ENCODE results near the gene ZNF385A. TPM values are rescaled to one million over a fixed set of nuclear protein-coding genes. Genes with fewer than 3 reads are reported as not detected.
A peak's percentile ranks its signal among the peaks of the same experiment; 100 is the strongest.

The ZNF385A gene
- total and polyA plus RNA-seq, 2 donors: 1.6 to 13.6 TPM

DNA sequence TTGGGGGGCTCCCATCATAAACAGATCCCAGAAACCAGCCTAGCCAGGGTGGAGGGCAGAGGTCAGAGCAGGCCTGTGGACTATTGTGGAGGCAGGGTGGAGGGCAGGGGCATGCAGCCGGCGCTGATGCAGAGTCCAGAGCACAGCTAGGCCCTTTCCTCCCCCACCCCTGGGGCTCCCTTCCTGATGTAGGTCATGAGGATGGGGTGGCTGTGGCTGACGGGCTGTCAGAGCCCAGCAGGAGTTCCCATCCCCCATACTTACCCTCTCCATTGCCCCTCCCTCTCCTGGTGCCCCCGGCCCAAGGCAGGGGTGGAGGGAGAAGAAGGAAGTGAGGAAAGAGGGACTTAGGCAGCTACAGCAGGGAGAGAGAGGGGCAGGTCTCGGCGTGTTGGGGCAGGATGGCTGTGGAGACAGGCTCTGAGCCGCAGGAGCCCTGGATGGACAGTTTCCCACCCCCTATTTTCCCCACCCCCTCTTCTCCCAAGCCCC lies 5.7 kb upstream of the ZNF385A start:
- H3K9me3 ChIP-seq (ENCODE audit: control insufficient read depth in 2 of 2, insufficient read depth in 1 of 2, low read length in 1 of 2): no peaks in the 10 kb centered on the region
- H3K36me3 ChIP-seq (ENCODE audit: control insufficient read depth in 2 of 2, insufficient read depth in 2 of 2, low read length in 1 of 2): peaks cover 0 to 11% of the 10 kb centered on the region in 2 donors
- peak in 1 of 9 donors; percentile 52 for DNase-seq (ENCODE audit: low read depth in 6 of 9, low spot score in 9 of 9)
- 35% methylated on average over 7 of the region's 7 CpGs for WGBS
- peak overlapping the region in 1 of 2 donors; percentile 5 for H3K27ac ChIP-seq (ENCODE audit: low read depth in 1 of 2, low read length in 1 of 2)
- H3K4me3 ChIP-seq (ENCODE audit: low read length in 2 of 2): peak overlapping the region; percentile 68 to 80
- no peaks in the 10 kb centered on the region for H3K27me3 ChIP-seq (ENCODE audit: control insufficient read depth in 2 of 2, insufficient read depth in 1 of 2, low read length in 1 of 2)
- H3K4me1 ChIP-seq (ENCODE audit: control insufficient read depth in 2 of 2, insufficient read depth in 2 of 2, low read length in 2 of 2): peaks cover 10 to 65% of the 10 kb centered on the region in 2 donors

DNA sequence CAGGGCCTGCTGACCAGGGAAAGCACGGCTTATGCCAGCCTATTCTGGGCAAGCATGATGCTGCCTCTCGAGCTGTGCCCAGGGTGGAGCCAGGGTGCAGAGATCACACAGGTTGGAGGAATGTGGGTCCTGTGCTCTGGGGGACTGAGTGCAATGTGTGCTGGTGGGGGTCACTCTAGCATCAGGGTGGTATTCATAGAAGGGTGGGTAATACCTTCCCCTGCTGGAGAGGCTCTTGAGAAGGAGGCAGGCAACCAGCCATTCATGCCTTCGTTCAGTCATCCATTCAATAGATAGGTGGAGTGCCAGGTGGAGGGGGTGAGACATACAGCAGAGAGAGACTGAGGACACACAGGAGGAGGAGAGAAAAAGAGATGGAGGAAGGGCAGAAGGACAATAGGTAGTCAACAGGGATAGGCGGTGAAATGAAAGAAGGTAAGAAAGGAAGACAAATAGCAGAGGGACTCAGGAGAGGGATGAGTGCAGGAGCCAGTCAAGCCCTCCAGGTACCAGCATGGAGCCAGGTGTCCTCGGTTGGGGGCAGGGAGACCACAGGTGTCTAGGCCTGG lies 5.2 kb upstream of the ZNF385A start:
- H3K27me3 ChIP-seq (ENCODE audit: control insufficient read depth in 2 of 2, insufficient read depth in 1 of 2, low read length in 1 of 2): no peaks in the 10 kb centered on the region
- 94% methylated on average over 5 of the region's 5 CpGs for WGBS

DNA sequence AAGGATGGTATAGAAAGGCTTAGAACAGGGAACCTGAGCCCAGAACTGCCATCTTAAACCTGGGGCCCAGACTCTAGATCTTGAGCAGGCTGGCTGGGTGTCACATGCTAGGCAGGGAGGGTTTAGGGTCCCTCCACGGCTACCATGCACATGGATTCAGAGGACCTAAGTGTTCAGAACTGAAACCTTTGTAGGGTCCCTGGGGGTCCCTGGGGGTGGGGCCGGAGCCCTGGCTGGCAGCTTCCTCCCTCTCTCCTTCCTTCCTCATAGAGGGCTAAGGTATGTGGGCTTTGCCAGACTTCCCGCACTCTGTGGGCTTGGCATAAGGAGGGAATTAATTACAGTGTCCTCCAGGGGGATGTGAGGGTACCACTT lies 4.6 kb upstream of the ZNF385A start:
- no peaks in the 10 kb centered on the region for H3K9me3 ChIP-seq (ENCODE audit: control insufficient read depth in 2 of 2, insufficient read depth in 1 of 2, low read length in 1 of 2)
- WGBS: 93% methylated on average over 3 of the region's 3 CpGs
- no peak overlapping the region for H3K27ac ChIP-seq (ENCODE audit: low read depth in 1 of 2, low read length in 1 of 2)
- no peaks in the 10 kb centered on the region for H3K36me3 ChIP-seq (ENCODE audit: control insufficient read depth in 2 of 2, insufficient read depth in 2 of 2, low read length in 1 of 2)
- peaks cover 10 to 62% of the 10 kb centered on the region in 2 donors for H3K4me1 ChIP-seq (ENCODE audit: control insufficient read depth in 2 of 2, insufficient read depth in 2 of 2, low read length in 2 of 2)
- no peaks in the 10 kb centered on the region for H3K27me3 ChIP-seq (ENCODE audit: control insufficient read depth in 2 of 2, insufficient read depth in 1 of 2, low read length in 1 of 2)
- no peak overlapping the region for H3K4me3 ChIP-seq (ENCODE audit: low read length in 2 of 2)
- no peak for DNase-seq (ENCODE audit: low read depth in 6 of 9, low spot score in 9 of 9)

More for the DNA sequence above, 5.2 kb upstream of the ZNF385A start:
- Histone ChIP-seq H3K36me3 (ENCODE audit: control insufficient read depth in 2 of 2, insufficient read depth in 2 of 2, low read length in 1 of 2) (peaks cover 0 to 5% of the 10 kb centered on the region in 2 donors), H3K27ac (ENCODE audit: low read depth in 1 of 2, low read length in 1 of 2) (no peak overlapping the region), H3K9me3 (ENCODE audit: control insufficient read depth in 2 of 2, insufficient read depth in 1 of 2, low read length in 1 of 2) (no peaks in the 10 kb centered on the region), H3K4me1 (ENCODE audit: control insufficient read depth in 2 of 2, insufficient read depth in 2 of 2, low read length in 2 of 2) (peaks cover 10 to 65% of the 10 kb centered on the region in 2 donors), H3K4me3 (ENCODE audit: low read length in 2 of 2) (peak overlapping the region in 1 of 2 donors; percentile 68)
- no peak for DNase-seq (ENCODE audit: low read depth in 6 of 9, low spot score in 9 of 9)

DNA sequence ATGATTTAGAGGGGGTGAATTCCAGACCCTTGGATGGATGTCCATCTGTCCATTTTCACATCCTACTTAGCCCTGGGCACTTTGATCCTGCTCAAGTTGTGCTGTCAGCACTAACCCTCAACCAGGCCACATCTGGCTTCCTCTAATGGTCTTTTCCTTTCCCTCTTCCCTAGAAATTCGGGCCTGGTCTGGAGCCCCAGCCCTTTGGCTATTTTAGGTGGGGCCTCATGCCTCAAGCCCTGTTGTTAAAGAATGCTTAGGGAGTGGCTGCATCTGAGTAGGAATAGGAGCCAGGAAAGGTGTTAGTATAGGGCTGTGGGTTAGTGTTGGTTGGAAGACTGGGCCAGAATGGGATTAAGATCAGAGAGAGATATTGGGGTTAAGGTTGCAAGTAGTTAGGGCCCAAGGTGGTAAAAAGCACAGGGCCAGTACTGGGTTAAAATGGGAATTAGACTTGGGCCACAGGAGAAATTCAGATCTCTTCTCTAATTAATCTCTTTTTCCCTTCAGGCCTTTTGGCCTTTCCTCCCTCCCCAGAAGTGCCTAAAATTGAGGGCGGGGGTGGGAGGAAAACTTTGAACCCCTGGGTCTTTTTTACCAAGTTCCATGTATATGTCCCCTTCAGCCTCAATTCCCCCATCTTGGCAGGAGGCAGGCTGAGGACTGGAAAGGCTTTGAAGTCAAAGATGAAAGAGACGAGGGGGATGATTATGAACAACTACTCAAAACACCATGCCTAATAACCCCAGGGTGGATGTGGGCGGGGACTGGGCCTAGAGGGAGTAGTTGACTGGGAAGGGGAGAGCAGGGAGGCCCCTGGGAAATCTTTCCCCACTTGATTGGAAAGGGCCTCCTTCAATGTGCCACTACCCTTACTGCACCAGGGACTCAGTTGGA lies 4.0 kb upstream of the ZNF385A start:
- 69% methylated on average over 4 of the region's 4 CpGs for WGBS
- DNase-seq (ENCODE audit: low read depth in 6 of 9, low spot score in 9 of 9): no peak
- Histone ChIP-seq H3K4me3 (ENCODE audit: low read length in 2 of 2) (no peak overlapping the region), H3K27ac (ENCODE audit: low read depth in 1 of 2, low read length in 1 of 2) (no peak overlapping the region), H3K36me3 (ENCODE audit: control insufficient read depth in 2 of 2, insufficient read depth in 2 of 2, low read length in 1 of 2) (peaks cover 0 to 3% of the 10 kb centered on the region in 2 donors), H3K4me1 (ENCODE audit: control insufficient read depth in 2 of 2, insufficient read depth in 2 of 2, low read length in 2 of 2) (peaks cover 10 to 56% of the 10 kb centered on the region in 2 donors), H3K27me3 (ENCODE audit: control insufficient read depth in 2 of 2, insufficient read depth in 1 of 2, low read length in 1 of 2) (no peaks in the 10 kb centered on the region), H3K9me3 (ENCODE audit: control insufficient read depth in 2 of 2, insufficient read depth in 1 of 2, low read length in 1 of 2) (no peaks in the 10 kb centered on the region)

DNA sequence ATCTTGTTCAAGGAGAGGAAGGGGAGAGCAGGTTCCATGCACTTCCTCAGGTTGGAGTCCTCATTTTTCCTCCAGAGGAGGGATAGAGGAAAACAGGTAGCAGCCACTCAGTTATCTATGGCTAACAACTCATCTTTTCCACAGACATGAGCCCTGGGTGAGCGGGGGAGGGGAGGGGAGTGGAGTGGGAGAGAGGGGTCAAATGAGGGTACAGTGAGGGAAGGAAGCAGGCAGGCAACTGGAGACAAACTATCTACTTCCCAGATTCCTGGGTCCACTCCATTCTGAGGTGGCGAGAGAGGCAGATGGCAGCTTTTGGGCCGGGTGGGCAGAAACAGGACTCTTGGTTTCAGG lies 2.6 kb upstream of the ZNF385A start:
- H3K4me1 ChIP-seq (ENCODE audit: control insufficient read depth in 2 of 2, insufficient read depth in 2 of 2, low read length in 2 of 2): peaks cover 10 to 45% of the 10 kb centered on the region in 2 donors

DNA sequence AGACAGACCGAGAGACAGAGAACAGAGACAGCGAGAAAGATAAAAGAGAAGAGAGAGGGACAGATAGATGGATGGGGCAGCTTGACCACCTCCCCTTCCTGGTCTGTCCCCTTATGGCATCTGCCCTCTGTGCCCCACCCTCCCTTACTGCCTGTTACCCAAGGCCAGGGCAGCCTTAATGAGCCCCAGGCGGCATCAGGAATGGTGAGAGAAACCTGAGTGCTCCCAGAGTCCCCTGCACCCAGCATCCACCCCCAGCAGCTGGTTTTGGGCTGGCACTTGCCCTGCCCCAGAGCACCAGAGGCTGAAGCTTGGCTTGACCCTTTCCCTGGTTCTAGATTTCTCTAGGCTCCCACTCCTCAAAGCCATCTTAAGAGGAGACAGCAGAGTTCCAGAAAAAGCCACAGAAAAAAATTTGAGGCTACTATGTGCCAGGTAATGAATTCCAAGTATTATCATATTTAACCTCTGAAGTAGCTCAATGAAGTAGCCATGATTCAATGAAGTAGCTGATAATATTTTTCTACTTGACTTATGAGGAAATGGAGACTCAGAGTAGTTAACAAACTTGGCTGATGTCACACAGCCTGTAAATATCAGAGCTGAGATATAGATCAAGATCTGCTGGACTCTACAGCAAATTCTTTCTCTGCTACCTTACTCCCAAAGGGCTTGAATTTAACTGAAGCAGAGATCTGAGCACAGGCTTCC lies 2.0 kb upstream of the ZNF385A start:
- H3K27ac ChIP-seq (ENCODE audit: low read depth in 1 of 2, low read length in 1 of 2): no peak overlapping the region
- H3K4me1 ChIP-seq (ENCODE audit: control insufficient read depth in 2 of 2, insufficient read depth in 2 of 2, low read length in 2 of 2): peaks cover 7 to 40% of the 10 kb centered on the region in 2 donors

More for the DNA sequence above, 2.6 kb upstream of the ZNF385A start:
- no peak overlapping the region for H3K4me3 ChIP-seq (ENCODE audit: low read length in 2 of 2)
- H3K36me3 ChIP-seq (ENCODE audit: control insufficient read depth in 2 of 2, insufficient read depth in 2 of 2, low read length in 1 of 2): peaks cover 0 to 3% of the 10 kb centered on the region in 2 donors
- no peaks in the 10 kb centered on the region for H3K27me3 ChIP-seq (ENCODE audit: control insufficient read depth in 2 of 2, insufficient read depth in 1 of 2, low read length in 1 of 2)
- DNase-seq (ENCODE audit: low read depth in 6 of 9, low spot score in 9 of 9): no peak
- WGBS: 94% methylated on average over 3 of the region's 3 CpGs
- H3K9me3 ChIP-seq (ENCODE audit: control insufficient read depth in 2 of 2, insufficient read depth in 1 of 2, low read length in 1 of 2): no peaks in the 10 kb centered on the region
- no peak overlapping the region for H3K27ac ChIP-seq (ENCODE audit: low read depth in 1 of 2, low read length in 1 of 2)

DNA sequence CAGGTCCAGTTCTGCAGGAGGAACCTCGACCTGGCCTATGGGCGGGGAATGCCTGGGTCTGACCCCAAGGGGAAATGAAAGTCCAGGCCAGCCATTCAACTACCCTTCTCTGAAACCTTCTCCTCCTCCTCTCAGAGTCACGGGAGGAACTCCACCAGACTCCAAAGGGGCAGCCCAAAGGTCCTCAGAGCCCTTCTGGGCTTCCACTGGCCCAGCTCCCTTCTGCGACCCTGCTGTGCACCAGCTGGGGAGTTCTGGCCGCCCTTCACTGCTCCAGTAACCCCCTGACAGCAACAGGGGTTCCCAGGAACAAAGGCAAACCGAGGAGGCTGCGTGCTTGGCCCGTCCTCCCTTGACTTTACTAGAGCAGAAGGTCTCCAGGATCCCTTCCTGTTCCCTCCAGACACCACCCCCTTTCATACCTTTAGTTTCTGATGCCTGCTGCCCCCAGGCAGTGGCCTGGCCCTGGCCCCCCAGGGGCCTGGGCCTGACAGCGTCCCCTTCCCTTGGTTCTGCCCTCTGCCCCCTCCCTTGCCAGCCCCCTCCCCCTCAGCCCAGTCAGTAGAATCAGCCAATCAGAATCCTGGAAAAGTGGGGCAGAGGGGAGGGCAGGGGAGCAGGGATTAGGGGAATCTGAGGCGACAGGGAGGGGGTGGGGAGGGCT lies 850 bp upstream of the ZNF385A start:
- Histone ChIP-seq H3K27me3 (ENCODE audit: control insufficient read depth in 2 of 2, insufficient read depth in 1 of 2, low read length in 1 of 2) (no peaks in the 10 kb centered on the region), H3K4me1 (ENCODE audit: control insufficient read depth in 2 of 2, insufficient read depth in 2 of 2, low read length in 2 of 2) (peaks cover 5 to 32% of the 10 kb centered on the region in 2 donors), H3K9me3 (ENCODE audit: control insufficient read depth in 2 of 2, insufficient read depth in 1 of 2, low read length in 1 of 2) (no peaks in the 10 kb centered on the region), H3K36me3 (ENCODE audit: control insufficient read depth in 2 of 2, insufficient read depth in 2 of 2, low read length in 1 of 2) (peaks cover 0 to 3% of the 10 kb centered on the region in 2 donors), H3K4me3 (ENCODE audit: low read length in 2 of 2) (no peak overlapping the region), H3K27ac (ENCODE audit: low read depth in 1 of 2, low read length in 1 of 2) (no peak overlapping the region)
- DNase-seq (ENCODE audit: low read depth in 6 of 9, low spot score in 9 of 9): no peak
- 91% methylated on average over 10 of the region's 10 CpGs for WGBS

More for the DNA sequence above, 2.0 kb upstream of the ZNF385A start:
- no peak for DNase-seq (ENCODE audit: low read depth in 6 of 9, low spot score in 9 of 9)
- no peaks in the 10 kb centered on the region for H3K9me3 ChIP-seq (ENCODE audit: control insufficient read depth in 2 of 2, insufficient read depth in 1 of 2, low read length in 1 of 2)
- H3K36me3 ChIP-seq (ENCODE audit: control insufficient read depth in 2 of 2, insufficient read depth in 2 of 2, low read length in 1 of 2): peaks cover 0 to 3% of the 10 kb centered on the region in 2 donors
- H3K27me3 ChIP-seq (ENCODE audit: control insufficient read depth in 2 of 2, insufficient read depth in 1 of 2, low read length in 1 of 2): no peaks in the 10 kb centered on the region
- no peak overlapping the region for H3K4me3 ChIP-seq (ENCODE audit: low read length in 2 of 2)
- 95% methylated on average over 3 of the region's 3 CpGs for WGBS

DNA sequence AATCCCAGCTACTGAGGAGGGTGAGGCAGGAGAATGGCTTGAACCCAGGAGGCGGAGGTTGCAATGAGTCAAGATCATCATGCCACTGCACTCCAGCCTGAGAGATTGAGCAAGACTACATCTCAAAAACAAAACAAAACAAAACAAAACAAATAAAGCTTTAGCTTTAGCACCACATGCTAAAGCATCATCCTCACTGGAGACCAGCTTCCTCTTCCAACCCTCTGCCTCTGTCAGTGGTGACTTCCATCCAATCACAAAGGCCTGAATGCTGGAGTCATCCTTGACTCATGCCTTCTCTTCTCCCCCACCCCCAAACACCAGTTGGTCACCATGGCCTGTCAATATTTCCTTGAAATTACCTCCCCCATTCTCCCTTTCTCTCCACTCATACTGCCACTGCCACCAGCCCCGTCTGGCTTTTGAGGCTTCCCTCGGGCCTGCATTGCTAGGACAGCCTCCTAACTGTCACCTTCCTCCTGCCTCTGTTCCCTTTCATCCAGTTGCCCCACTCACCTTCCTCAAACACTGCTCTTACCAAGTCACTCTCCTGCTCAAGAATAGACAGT lies 1.4 kb downstream of the ZNF385A start:
- peaks cover 0 to 18% of the 10 kb centered on the region in 2 donors for H3K4me1 ChIP-seq (ENCODE audit: control insufficient read depth in 2 of 2, insufficient read depth in 2 of 2, low read length in 2 of 2)
- 98% methylated on average over 3 of the region's 3 CpGs for WGBS
- H3K27me3 ChIP-seq (ENCODE audit: control insufficient read depth in 2 of 2, insufficient read depth in 1 of 2, low read length in 1 of 2): peaks cover 0 to 12% of the 10 kb centered on the region in 2 donors
- no peak overlapping the region for H3K27ac ChIP-seq (ENCODE audit: low read depth in 1 of 2, low read length in 1 of 2)
- peaks cover 0 to 3% of the 10 kb centered on the region in 2 donors for H3K36me3 ChIP-seq (ENCODE audit: control insufficient read depth in 2 of 2, insufficient read depth in 2 of 2, low read length in 1 of 2)
- no peak overlapping the region for H3K4me3 ChIP-seq (ENCODE audit: low read length in 2 of 2)
- DNase-seq (ENCODE audit: low read depth in 6 of 9, low spot score in 9 of 9): no peak
- H3K9me3 ChIP-seq (ENCODE audit: control insufficient read depth in 2 of 2, insufficient read depth in 1 of 2, low read length in 1 of 2): no peaks in the 10 kb centered on the region

All from thymus (tissue), 11 donors.